ENCODE data around the gene TOGARAM1.

- TF ChIP-seq PBX3 (CRISPR knock-in tag; IDR thresholded peaks at IDR 0.05) (no peak), ZNF114 (tag by site-specific recombination; IDR thresholded peaks at IDR 0.05) (no peak), YY2 (tag by site-specific recombination; IDR thresholded peaks at IDR 0.05) (no peak), YY1 (tag by site-specific recombination; IDR thresholded peaks at IDR 0.05) (no peak), ZNF121 (tag by site-specific recombination; IDR thresholded peaks at IDR 0.05) (no peak), ZNF335 (tag by site-specific recombination; conservative IDR thresholded peaks at IDR 0.05) (no peak), KLF9 (tag by site-specific recombination; IDR thresholded peaks at IDR 0.05; ENCODE audit: low read depth) (no peak), ZFP3 (tag by site-specific recombination; IDR thresholded peaks at IDR 0.05; ENCODE audit: low read depth) (no peak), ZNF155 (tag by site-specific recombination; IDR thresholded peaks at IDR 0.05) (no peak), ZNF560 (tag by site-specific recombination; IDR thresholded peaks at IDR 0.05; ENCODE audit: borderline replicate concordance) (no peak), CTCF (tag by site-specific recombination; IDR thresholded peaks at IDR 0.05) (no peak)
Observed at GRCh38 chr14:45104561-45104960, 142.6 kb downstream of the TOGARAM1 start.
